SIG-M5 (cell line): ENCODE data around the gene FGF18.

Experiments used
- DNase-seq: peaks from one replicate; lab custom pipeline; 2025; lab: John Stamatoyannopoulos, UW

Gene FGF18

GRCh38 chr5:171442287-171443042 is 23.0 kb downstream of the FGF18 start:
- no peak for DNase-seq

DNA sequence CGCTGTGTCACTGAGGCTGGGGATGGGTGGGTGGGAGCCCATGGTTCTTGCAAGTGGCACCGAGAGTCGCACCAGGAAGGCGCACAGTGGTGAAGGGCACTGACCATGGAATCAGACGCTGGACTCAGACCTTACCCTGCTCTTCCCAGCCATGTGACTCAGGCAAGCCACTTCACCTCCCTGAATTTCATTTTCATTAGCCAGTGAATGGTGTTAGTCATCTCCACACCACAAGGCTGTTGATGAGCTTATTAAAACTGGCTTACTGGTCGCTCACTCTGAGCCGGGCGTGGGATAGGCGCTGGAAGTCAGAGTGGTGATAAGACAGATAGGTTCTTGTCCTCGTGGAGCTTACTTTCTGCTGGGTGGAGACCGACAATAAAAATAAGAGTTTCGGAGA is 25.1 kb downstream of the FGF18 start:
- no peak for DNase-seq

GRCh38 chr5:171445644-171446516 is 26.4 kb downstream of the FGF18 start:
- DNase-seq, result no peak

DNA sequence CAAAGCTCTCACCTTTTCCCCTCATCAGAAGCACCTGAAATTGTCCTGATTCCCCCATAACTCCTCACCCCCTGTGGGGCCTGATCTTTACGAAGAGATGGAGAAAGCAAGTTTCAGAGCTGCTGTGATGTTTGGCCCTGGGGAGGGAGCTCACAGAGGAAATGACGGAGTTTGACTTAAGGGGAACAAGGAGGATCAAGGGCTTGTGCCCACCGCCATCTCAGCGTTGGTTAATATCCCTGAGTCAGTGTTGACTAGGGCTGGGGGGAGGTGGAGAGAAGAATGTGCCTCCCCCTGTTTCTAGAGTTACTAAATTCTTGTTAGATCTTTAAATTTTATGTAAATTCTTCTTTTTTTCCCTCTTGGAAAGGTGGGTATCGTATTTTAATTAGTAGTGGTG is 27.8 kb downstream of the FGF18 start:
- DNase-seq, result no peak

DNA sequence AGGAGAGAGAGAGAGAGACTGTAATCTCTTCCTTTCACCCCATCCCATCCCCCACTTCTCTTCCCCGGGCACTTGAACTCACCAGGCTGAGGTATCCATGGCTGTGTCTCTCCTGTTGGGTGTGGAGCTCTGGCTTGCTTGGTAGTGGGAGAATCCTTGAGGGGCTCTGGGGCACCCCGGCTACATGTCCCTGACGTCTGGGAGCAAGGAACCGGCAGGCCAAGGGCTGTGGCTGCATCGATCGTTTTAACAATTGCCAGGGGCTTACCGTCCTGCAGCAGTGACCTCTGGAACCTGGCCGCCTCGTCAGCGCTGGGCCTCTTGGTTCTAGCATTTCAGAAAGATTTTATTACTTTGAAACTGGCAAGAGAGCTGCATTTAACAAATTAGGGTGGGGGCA is 30.0 kb downstream of the FGF18 start:
- DNase-seq, result no peak

- DNase-seq, result no peak
Measured at GRCh38 chr5:171450423-171451331, 31.2 kb downstream of the FGF18 start.

DNA sequence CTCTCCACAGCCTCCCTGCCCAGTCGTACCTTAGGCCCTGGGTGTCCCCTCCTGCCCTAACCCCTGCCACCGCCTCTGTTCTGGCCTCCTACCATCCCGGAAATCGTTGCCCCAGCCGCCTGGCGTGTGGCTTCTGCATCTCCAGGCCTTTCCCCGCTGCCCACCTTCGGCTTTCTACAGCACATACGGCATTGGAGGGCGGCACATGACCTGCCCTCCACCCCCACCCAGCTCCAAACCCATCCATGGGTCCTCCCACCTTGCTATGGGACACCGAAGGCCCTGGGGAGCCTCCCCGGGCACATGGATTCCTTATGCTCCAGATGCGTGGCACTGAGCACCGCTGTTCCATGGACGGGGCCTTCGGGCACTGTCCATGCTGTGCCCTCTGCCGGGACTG is 32.0 kb downstream of the FGF18 start:
- no peak for DNase-seq

- no peak for DNase-seq
Measured at GRCh38 chr5:171453056-171453725, 33.7 kb downstream of the FGF18 start.

DNA sequence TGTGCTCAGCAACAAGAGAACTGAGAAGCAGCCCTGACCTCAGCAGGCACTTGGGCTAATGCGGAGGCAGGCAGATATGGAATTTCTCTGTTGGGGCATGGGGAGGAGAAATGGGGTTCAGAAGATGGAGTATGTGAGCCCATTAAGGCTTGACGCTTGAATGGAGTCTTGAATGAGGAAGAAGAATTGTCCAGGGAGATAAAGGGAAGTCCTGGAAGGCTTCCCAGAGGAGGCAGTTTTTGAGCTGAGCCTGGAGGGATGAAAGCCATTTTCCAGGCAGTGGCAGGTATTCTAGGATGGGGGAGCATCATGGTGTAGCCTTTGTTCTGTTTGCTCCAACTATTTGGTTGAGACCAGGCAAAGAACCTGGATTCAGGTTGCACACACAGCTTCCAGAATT is 34.5 kb downstream of the FGF18 start:
- no peak for DNase-seq

GRCh38 chr5:171454549-171454948 is 35.1 kb downstream of the FGF18 start:
- DNase-seq, result no peak

- no peak for DNase-seq
Measured at GRCh38 chr5:171455522-171455921, 36.1 kb downstream of the FGF18 start.

- DNase-seq, result no peak
Measured at GRCh38 chr5:171457208-171457981, 37.9 kb downstream of the FGF18 start.

DNA sequence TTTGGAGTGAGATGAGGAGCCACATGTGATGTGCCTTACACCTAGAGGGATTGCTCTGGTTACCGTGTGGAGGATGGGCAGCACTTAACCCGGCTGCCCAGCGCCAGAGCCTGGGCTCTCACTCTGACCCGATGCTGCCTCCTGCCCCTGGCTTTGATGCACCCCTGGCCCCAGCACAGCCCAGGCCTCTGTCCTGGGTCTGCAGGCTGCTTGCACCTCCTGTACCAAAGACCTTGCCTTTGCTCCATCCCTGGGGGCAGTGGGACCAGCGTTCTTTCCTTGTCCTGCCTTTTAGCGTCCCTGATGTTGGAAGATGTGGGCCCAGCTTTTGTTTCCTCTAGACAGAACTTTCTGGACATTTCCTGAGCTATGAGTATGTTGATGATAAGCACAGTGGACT is 40.4 kb downstream of the FGF18 start:
- no peak for DNase-seq

- DNase-seq, result no peak
Measured at GRCh38 chr5:171462136-171462927, 42.9 kb downstream of the FGF18 start.

DNA sequence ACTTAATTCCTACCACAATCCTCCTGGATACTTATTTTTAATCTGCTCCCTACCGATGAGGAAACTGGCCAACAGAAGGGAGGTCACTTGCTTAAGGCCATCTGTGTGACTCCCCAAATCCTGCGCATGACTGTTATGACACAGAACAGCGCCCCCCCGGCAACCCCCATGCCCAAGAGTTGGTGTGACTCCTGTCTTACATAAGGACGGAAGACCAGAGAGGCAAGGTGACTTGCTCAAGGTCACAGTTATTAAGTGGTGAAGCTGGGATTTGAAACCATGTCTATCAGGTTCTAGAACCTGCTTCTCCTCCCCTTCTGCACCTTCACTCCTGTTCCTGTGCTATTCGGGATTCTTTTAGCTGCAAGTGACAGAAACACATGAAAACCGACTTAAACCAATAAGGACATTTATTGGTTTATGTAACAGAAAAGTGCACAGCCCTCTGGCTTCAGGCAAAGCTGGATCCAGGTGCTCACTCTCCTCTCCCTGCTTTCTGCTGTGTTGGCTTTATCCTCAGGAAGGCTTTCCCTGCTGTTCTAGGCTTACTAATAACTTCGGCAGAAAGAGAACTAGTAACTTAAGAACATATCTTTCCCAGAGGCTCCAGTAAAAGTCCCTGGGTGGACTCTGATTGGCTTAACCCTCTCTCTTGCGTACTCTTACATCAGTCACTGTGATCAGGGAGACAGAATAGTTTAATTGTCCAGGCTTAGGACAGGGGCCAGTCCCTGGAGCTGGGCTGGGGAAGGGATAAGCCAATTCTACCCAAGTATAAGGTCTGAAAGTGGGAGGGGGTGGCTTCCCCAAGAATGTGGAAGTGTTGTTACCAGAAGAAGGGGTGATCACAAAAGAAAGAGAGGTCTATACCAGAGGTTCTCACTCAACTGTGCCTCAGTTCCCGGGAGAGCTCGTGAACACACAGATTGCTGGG is 43.7 kb downstream of the FGF18 start:
- no peak for DNase-seq

DNA sequence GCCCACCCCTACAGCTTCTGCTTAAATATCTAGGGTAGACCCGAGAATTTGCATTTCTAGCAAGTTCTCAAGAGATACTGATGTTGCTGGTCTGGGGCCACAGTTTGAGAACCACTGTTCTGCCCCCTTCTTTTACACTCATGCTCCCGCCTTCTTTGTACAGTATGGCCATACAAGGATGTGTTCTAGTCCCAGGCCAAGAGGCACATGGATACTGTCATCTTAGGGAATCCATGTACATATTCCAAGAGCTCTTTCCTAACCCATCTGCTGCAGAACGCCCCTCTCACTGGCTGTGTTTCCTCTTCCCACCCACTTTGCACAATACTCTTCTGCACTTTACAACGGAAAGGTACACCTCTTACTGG is 44.4 kb downstream of the FGF18 start:
- DNase-seq, result no peak

DNA sequence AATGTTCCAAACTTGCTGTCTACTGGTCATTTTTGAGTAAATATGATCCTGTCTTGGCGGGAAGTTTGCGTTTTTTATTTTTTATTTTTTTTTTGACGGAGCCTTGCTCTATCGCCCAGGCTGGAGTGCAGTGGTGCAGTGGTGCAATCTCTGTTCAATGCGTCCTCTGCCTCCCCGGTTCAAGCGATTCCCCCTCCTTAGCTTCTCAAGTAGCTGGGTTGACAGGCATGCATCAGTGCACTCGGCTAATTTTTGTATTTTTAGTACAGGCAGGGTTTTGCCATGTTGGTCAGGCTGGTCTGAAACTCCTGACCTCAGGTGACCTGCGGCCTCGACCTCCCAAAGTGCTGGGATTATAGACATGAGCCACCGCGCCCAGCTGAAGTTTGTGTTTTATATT is 45.4 kb downstream of the FGF18 start:
- DNase-seq, result no peak

DNA sequence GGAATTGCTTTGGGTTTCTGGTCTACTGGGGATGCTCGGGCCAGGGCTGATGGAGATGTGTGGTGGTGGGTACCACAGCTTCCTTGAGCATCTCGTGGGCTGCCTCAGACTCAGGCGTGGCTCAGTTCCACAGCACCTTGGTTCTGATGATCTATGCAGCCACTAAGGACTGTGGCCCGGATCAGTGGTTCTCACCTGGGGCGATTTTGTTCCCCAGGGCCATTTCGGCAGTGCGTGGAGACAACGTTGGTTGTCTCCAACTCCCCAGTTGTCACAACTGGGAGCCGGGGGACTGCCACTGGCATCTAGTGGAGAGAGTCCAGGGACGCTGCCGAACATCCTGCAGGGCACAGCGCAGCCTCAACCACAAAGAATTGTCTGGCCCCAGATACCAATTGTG is 47.7 kb downstream of the FGF18 start:
- no peak for DNase-seq

DNA sequence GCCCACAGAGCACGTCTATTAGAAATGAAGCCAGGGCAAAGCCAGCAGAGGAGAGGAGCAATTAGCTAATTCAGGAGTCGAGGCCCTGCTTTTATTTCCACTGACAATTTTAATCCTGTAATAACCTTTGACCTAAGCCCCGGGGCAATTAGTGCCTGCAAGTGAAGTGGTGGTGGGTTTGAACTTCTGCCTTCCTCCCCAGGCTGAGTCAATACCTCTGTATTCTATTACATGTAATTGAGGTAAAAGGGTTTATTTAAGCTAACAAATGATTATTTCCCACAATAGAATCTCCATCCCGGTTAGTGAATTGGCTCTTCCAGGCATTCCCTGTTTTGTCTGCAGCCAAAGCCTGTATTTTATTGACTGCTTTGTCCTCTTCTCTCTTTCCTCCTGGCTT is 49.9 kb downstream of the FGF18 start:
- no peak for DNase-seq
